ENCODE results near the gene FAM236B.
"Not testable (repeated sequence)": the region's sequence is repeated elsewhere in the genome, so short reads cannot be mapped to it uniquely, and the experiment has no call there.

DNA sequence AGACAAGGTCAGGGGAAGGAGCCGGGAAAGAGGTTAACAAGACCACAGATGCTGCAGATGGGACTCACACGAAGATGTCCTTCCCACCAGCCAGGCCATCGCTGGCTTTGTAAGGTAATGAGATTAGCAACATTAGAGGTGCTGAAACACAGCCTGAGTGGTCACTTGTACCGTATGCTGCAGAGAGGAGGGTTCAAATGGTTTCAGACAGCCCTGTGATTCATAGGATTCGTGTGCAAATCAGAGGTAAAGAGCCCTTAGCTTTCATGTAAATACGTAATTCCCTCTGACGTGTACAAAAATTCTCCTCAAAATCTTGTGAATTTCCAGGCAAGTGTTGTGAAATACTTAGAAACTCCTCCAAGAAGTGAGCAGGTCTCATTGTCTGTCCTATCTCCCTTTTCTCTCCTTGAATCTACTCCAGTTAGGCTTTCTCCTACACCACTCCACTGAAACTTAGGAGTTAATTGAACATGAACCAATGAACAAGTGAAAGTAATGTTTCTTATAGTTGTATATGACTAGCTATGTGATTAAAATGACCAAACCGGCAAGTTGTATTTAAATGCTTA is 991 bp upstream of the FAM236B start:
- TF ChIP-seq, protein P1, sequence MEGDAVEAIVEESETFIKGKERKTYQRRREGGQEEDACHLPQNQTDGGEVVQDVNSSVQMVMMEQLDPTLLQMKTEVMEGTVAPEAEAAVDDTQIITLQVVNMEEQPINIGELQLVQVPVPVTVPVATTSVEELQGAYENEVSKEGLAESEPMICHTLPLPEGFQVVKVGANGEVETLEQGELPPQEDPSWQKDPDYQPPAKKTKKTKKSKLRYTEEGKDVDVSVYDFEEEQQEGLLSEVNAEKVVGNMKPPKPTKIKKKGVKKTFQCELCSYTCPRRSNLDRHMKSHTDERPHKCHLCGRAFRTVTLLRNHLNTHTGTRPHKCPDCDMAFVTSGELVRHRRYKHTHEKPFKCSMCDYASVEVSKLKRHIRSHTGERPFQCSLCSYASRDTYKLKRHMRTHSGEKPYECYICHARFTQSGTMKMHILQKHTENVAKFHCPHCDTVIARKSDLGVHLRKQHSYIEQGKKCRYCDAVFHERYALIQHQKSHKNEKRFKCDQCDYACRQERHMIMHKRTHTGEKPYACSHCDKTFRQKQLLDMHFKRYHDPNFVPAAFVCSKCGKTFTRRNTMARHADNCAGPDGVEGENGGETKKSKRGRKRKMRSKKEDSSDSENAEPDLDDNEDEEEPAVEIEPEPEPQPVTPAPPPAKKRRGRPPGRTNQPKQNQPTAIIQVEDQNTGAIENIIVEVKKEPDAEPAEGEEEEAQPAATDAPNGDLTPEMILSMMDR (IDR thresholded peaks at IDR 0.05; ENCODE audit: insufficient read depth, low read length), result not testable (repeated sequence)
- not testable (repeated sequence) for TF ChIP-seq GABPA, POLR2AphosphoS5 (IDR thresholded peaks at IDR 0.05; ENCODE audit: low read depth)
